HG02642 (cell line): Measurements from ENCODE around the gene SPOCD1.

Experiments
- ATAC-seq: cut with Tn5 transposase; IDR thresholded peaks from one replicate; pipeline ENCODE4 v1.9.1; 2021; ENCODE audit warnings: mild to moderate bottlenecking; ENCODE audit not compliant: unreplicated experiment, poor library complexity

SPOCD1 gene

DNA sequence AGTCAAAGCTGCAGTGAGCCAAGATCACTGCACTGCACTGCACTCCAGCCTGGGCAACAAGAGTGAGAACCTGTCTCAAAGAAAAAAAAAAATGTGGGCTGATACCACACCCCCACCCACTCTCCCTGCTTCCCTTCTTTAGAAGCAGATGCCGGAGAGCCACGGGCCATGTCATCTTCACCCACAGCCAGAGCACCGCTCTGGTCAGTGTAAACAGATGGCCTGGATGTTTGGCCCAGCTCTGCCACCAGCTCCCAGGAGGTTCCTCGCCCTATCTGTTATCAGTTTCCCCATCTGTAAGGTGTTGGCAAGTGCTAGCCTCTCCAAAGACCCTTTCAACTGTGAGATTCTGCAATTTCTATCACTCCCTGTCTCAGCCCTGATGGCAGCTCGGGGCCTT lies 39.8 kb downstream of the SPOCD1 start:
- ATAC-seq = no peak

DNA sequence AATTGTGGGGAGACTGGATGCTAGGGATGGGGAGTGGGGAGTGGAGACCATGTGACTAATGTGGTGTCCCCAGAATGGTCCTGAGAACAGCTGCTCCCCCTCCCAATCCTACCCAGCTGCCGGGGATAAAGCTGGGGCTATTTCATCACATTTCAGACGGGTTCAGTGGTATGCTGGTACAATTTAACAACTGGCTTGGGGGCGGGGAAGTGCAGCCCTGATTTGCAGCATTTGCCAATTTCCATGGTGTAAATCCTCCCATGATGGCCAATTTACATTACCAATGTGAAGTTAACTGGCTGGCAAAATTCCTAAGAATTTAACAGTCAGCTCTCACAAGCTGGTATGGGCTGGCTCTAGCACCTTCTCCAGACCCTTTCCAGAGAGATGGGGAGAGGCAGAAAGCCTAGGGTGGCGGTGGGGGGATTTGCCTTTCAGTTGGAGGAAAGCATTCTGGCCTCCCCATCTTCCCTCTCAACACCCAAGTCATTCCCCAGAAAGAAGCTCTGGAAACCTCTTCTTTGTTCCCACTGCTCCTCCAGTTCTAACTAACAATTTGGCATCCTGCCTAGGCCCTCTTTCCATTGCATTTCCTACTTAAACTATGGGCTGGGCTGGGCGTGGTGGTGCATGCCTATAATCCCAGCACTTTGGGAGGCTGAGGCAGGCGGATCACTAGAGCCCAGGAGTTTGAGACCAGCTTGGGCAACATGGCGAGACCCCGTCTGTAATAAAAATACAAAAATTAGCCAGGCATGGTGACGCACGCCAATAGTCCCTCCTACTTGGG lies 40.4 kb downstream of the SPOCD1 start:
- ATAC-seq = no peak

DNA sequence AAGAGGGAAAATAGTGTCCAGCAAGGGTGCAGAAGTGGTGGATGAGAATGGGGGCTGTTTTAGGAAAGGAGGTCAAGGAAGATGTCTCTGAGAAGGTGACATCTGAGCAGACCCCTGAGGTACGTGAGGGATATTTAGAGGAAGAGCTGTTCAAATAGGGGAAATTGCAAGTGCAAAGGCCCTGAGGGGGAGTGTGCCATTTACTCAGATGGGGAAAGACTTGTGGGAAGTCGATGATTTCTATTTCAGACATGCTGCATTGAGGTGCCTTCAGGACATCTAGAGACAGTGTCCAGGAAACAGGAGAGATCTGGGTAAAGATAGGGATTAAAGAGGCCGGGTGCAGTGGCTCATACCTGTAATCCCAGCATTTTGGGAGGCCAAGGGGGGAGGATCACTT lies 41.3 kb downstream of the SPOCD1 start:
- no peak for ATAC-seq

DNA sequence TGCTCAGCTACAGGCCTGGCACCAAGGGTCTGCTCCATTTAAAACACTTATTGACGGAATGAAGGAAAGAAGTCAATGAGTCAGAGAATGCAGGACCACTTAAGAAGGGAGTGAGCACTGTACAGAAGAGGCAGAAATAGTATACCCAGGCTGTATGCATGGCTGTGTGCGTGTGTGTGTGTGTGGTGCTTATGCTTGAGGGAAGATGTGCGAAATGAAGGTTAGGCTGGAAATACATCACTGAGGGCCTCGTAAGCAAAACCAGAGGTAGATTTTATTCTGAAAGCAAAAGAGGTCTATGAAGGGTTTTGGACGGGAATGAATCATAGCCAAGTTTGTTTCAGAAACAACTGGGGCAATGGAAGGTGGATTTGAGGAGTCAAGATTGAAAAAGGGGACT lies 42.0 kb downstream of the SPOCD1 start:
- ATAC-seq = no peak

DNA sequence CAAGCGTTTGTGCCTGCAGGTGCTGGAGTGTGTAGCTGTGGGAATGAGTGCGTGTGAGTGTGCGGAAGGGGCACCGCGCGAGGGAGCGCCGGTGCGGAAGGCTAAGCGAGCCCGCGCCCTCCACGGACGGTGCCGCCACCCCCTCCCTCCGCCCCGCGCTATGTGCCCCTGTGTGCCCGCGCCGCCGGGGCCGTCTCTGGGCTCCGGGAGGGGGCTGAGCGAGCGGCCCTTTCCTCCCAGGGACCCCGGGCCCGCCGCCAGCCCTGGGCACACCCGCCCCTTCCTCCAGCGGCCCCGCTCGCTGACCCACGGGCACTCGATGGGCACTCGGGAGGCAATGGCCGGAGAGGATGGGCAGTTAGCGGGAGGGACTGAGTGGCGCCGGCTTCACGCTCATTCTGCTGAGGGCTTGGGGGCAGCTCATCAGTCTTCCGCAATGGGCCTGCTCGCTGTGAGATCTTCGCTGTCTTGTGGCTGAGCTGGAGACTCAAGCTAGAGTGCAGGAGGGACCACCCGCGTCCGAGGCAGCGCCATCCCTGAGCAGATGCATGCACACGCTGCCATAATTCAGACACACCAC lies 43.1 kb downstream of the SPOCD1 start:
- no peak for ATAC-seq

DNA sequence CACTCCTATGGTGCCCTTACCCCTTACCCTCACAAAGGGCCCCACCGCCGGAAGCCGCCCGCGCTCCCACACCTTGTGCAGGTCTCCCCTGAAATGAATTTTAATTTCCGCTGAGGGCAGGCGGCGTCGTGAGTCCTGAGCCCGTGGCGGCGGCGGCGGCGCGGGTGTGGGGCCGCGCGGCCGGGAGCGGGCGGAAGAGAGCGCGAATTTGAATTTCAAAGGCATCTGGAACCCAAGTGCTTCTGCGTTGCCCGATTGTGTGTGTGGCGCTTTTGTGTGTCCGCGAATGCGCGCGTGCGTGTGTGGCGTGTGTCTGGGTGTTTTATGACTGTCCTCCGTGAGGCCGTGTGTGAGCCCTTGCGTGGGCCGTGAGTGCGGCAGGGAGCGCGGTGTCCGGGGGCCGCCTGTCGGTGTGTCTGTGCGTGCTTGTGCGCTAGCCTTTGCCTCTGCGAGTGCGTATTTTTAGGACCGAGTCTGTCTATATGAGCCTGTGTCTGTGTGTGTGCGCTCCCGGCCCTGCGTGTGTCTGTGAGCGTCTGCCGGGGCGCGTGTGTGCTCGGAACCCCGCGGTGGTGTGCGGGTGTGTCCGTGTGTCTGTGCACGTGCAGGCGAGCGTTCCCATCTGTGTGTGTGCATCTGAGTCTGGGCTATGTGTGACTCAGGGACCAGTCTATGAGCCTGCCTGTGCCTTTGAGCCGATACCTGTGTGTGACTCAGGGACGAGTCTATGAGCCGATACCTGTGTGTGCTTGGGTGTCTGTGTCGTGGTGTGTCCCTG lies 43.7 kb downstream of the SPOCD1 start:
- ATAC-seq = no peak

DNA sequence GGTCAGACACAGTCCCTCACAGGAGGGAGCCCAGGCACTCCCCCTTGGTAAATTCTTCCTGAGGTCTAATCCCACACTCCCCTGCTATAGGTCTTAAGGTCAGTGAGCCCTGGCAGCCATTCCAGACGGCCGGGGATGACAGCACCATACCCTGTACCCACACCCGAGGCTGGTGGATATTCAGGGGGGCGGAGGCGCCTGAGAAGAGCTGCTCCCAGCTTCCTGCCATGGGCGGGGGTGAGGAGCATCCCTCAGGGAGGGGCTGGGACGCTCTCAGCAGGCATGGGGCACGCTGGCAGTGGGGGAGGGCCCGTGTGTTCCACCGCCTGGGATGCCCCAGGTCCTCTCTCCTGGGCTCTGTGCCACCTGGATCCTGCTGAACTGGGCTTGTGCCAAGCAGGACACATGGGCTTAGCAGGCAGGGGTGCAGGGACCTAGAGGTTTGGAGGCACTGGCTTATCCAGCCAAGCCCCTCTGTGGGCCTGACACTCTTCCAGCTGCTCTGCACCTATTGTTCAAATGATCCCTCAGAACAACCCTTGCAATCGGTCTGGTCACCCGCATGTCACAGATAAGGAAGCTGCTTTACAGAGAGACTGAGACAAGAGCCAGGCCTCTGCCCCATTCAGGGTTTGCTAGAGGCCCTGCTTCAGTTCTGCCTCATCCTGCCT lies 46.0 kb downstream of the SPOCD1 start:
- ATAC-seq = no peak

DNA sequence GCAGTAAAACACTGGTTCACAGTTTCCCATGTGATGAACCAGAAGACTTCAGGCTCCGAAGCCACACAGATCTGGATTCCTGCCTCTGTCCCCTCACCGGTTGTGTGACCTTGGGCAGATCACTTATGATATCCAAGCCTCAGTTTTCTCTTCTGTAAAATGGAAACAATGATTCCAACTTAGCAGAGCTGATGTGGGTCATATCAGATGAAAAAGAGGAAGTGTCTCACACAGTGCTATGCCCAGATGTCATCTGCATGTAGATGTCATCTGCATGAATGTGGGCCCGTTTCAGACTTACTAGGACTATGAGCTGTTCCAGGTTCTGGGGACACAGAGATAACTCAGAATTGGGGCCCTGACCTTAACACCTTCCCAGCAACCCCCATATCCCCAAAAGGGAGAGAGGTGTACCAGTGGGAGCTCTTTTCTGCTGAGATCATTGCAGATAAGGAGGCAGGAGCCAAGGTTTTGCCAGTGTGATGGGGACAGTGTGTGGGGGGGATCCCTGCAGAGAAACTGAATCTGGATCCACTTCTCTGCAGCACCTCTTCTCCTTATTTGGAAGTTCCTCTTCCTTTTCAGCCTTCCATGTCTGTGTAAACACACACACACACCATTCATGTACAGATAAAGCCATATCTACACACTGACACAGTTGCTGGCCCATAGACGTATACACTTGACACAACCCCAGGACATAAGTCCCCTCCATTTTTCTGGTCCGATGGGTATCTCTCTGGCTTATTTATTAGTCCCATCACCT lies 46.7 kb downstream of the SPOCD1 start:
- no peak for ATAC-seq

DNA sequence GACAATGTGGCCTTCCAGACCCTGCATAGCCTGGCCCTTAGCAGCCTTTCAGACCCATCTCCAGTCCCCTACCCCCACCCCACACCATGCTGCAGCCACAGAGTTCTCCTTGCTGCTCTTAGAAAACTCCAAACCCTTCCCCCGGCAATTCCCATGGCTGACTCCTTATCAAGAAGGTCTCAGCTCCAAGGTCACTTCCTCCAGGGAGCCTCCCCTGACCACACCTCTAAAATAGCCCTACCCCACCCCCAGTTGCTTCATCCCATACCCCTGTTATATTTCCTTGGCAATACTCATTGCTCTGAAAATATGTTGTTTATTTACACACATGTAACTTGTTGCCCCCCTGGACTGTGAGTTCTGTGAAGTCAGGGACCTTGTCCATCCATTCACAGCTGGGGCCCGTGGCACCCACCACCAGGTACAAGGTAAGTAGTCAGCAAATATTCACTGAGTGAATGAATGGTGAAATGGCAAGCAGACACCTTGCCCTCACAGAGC lies 47.4 kb downstream of the SPOCD1 start:
- ATAC-seq = no peak

DNA sequence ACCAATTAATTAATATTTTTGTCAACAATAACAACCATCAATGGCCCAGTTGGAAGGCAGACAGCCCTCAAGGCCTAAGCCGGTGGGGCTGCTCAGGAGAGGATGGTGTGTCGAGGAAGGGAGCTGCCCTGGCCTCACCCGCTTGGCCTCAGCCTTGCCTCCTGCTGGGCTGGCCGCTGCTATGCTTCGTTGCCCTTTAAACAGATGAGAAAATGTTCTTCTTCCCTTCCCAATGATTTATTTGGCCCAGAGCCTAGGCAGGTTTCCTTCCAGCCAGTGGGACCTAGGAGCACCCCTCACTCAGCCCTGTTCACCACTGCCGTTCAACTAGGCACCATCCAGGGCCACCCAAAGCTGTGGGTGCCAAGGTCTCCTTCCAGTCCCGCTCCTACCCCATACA lies 48.6 kb downstream of the SPOCD1 start:
- no peak for ATAC-seq

DNA sequence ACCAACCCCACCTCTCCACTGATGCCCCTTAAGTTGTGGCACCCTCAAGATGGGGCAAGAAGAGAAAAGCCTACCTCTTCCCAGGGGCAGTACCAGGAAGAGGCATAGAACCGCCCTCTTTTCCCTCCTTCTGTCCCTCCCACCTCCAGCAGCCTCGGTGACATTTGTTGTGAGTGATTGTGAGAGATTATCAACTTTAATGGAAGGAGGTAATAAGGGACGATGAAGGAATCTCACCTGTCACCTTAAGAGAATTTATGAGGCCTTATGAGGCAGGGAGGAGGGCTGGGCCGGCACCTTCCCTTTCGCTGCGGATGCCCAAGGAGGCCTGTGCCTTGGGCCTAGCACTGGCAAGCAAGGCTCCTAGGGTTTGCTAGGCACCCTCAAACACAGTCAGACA lies 50.3 kb downstream of the SPOCD1 start:
- no peak for ATAC-seq

DNA sequence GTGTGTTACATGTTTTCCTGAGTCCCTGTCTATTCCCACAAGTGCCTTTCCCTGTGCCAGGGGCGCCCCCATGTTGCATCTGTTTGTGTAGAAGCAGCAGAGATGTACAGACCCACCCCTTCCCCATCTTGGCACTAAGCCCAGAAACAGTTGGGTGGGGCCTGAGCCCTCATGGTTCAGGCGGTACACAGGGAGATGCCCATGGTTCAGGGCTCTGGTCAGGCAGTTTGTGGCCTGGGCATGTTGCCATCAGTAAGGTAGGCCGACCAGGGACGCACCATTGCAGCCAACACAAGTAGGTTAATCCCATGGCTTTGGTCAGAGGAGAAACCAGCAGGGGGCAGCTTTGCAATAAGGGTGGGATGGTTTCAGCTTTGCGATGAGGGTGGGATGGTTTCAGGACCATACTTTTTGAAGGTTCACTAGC lies 50.8 kb downstream of the SPOCD1 start:
- ATAC-seq = no peak

DNA sequence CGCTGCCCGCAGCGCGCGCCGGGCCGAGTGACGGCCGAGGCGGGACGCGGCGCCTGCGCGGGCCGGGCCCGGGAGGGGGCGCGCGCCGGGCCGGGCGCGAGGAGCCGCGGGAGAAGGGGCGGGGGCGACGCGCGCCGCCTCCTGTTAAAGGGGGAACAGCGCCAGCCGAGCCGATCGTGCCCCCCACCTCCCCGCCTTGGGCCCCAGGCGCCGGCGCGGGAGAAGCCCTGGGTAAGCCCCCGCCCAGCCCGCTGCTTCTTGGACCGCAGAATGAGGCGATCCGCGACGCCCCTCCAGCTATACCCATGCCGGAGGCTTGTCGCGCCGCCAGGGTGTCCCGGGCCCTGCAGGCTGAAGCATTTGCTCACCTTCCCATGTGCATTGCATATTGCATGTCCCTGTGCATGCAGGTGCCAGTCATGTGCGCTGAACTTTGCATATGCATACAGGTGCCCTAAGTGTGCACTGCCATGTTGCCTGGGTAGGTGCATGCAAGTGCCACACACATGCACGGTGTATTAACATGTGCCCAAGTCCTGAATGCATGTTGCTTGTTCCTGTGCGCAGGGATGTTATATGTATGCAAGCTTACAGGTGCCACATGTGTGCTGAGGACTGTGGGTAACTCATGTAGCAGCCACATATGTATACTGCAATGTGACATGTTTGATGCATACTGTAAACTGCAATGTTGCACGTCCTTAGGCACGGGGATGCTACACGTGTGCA lies 51.3 kb downstream of the SPOCD1 start, which contains the start of gene ADGRB2:
Gene ADGRB2 (minus strand): TSS at position 29 of the 729 bp plus-strand sequence. CDS start 7,119 bp downstream, outside the sequence.
- no peak for ATAC-seq

DNA sequence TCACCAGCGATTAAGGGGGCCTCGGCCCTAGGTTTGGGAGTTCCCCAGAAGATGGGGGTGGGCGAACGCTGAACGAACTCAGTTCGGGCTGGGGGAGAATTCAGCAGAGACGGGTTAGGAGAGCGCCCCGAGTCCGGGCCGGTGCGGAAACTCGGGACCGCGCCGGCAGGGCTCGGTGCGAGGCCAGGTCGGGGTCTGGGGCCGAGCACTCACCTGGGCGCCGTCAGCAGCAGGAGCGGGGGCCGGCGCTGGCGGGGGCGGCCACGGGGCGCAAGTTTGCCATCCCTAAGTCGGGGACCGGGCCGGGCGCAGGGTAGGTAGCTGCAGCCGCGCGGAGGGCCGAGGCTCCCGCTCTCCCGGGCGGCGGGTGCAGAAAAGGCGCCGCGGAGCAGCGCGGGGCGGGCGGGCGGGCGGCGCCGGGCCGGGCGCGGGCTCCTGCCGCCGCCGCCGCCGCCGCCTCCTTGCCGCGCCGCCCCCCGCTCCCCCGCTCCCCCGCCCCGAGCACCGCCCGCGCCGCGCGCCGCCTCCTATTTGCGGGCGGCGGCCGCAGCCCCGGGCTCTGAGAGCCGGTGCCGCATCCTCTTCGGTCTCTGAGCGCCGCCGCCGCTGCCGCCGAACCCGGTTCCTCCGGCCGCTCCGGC lies 52.0 kb downstream of the SPOCD1 start:
- ATAC-seq = no peak

DNA sequence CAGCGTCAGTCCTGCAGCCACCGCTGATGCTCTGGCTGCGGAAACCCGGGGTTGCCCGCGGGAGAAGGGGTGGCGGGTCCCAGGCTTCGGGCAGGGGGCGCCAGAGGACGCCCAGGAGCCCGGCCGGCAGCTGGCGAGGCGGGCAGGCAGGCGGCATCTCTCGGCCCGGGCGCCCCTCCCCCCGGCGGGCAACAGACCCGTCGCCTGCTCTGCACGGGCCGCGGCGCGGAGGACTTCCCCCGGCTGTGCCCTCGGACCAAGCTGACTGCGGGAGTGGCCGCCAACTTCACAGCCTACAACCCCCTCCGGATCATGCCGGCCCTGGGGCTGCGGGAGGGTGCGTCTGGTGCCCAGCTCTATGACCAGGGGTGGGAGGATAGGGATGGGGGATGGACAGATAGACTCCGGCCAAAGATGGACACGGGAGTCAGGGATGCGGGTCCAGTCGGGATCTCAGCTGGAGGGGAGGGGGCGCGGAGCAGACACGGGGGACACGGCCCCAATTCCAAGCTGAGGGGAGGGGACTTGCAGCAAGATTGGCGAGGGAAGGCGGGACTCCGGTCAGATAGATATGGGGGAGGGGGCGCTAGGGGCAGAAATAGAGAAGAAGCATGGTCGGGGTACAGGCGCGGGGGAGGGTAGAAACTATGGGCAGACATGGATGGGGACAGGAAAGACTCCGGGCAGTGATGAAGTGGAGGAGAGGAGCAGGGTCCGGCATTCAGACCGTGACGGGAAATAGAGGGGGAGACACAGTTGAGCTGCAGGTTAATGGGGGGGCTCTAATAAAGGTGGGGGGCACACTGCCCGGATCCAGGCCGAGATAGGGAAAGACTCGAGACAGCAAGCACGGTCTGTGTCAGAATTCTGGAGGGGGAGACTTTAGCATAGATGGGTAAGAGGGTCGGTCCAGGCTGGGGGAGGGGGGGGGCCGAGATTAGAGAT lies 52.8 kb downstream of the SPOCD1 start:
- no peak for ATAC-seq

DNA sequence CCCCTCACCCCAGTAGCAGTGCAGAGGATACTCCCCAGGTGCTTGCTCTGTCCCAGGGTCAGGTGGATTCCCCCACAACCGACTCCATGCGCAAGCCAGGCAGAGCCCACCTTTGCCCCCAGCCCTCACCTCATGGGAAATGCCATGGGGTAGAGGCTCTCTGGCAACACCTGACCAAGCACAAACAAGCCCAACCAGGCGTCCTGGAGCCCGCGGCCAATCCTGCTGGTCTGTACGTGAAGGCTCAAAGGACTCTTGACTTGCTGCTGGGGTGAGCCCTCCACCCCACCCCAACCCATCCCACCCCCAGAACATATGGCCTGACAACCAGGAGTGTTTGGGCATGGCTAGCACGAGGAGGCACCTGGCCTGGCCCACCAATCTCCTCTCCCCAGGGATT lies 53.5 kb downstream of the SPOCD1 start:
- ATAC-seq = no peak

DNA sequence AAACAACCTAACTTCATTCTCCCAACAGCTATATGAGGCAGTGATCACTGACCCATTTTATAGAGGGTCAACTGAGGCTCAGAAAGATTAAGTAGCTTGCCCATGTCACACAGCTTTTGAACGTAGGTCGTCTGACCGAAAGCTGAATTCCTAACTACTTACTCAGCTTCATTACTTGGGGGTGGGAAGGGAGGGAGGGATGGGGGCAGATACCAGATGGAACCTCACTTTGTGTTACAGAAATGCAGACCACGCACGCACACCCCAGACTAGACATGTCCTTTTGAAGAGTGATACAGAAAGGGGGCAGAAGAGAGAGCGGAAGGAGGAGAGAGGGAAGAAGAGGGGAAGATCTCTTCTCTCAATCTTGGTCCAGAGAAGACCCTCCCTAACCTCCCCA lies 53.9 kb downstream of the SPOCD1 start:
- no peak for ATAC-seq
